AG10803 (cell line): ENCODE measurements around the gene CD8A.

Experiments
- DNase-seq: peaks from one replicate; pipeline ENCODE4 v3.0.0; 2010; ENCODE audit warnings: low read depth
- H3K4me3 ChIP-seq: 2 replicates; pipeline ENCODE4 v1.5.1; 2011; ENCODE audit warnings: mild to moderate bottlenecking, low read length, control low read depth
- CTCF ChIP-seq: conservative IDR thresholded peaks from 2 replicates; pipeline ENCODE4 v1.5.1; 2011; ENCODE audit warnings: mild to moderate bottlenecking, low read length, control low read depth, inconsistent platforms

The CD8A gene

GRCh38 chr2:86775338-86775737 lies 15.4 kb downstream of the CD8A start:
- H3K4me3 ChIP-seq: no peak overlapping the region
- DNase-seq: no peak
- no peak for TF ChIP-seq CTCF

GRCh38 chr2:86774862-86775261 lies 15.9 kb downstream of the CD8A start:
- no peak overlapping the region for H3K4me3 ChIP-seq
- TF ChIP-seq CTCF: no peak
- DNase-seq: no peak

GRCh38 chr2:86772611-86773010 lies 18.1 kb downstream of the CD8A start:
- no peak for DNase-seq
- no peak overlapping the region for H3K4me3 ChIP-seq
- TF ChIP-seq CTCF: no peak

GRCh38 chr2:86770816-86771301 lies 19.9 kb downstream of the CD8A start:
- no peak for DNase-seq
- TF ChIP-seq CTCF: no peak
- H3K4me3 ChIP-seq: no peak overlapping the region

GRCh38 chr2:86769838-86770237 lies 20.9 kb downstream of the CD8A start:
- TF ChIP-seq CTCF: no peak
- no peak for DNase-seq
- no peak overlapping the region for H3K4me3 ChIP-seq

GRCh38 chr2:86768189-86768949 lies 22.3 kb downstream of the CD8A start:
- TF ChIP-seq CTCF: no peak
- DNase-seq: no peak
- H3K4me3 ChIP-seq: no peak overlapping the region

GRCh38 chr2:86765310-86765695 lies 25.4 kb downstream of the CD8A start:
- no peak for TF ChIP-seq CTCF
- H3K4me3 ChIP-seq: no peak overlapping the region
- no peak for DNase-seq
